GM18508 (cell line): ENCODE measurements around the gene ADCY7.

Experiments
- ATAC-seq: cut with Tn5 transposase; IDR thresholded peaks from one replicate; pipeline ENCODE4 v1.9.1; 2021; ENCODE audit warnings: moderate number of reproducible peaks; ENCODE audit not compliant: insufficient read depth, unreplicated experiment

ADCY7 gene

DNA sequence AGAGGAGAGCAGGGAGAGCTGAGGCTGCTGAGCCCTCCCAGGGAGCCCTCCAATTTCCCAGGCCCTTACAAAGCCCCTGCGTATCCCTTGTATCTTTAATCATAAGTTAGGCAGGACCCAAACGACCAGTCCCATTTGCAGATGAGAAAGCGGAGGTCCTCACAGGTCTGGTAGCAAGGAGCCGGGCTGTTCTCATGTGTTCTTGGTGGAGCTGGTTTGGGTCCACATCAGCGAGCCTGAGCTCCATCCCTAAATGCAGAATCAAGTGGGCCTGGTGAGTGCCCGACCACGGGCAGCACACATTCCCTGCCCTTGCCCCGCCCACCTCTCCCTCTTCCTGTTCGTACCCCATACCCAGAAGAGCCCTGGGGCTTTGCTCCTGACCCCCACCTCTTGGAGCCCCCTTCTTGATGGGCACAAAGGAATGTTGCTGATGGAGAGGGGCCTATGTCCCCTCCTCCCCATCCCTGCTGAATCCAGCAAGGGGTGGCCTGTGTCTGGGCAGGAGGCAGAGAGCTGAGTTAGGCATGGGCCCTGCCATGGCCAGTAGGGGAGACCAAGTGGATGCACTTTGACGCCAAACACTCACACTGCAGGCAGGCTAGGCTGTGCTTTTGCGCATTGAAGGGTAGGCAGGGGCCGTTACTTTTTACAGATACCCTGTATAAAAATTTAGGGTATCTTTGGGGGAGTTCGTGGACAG, 18.3 kb upstream of the ADCY7 start:
- ATAC-seq: no peak

GRCh38 chr16:50248845-50249244, 17.5 kb upstream of the ADCY7 start:
- no peak for ATAC-seq

- ATAC-seq: no peak
Observed at GRCh38 chr16:50251375-50252081, 14.8 kb upstream of the ADCY7 start.

GRCh38 chr16:50252082-50252611, 14.2 kb upstream of the ADCY7 start:
- no peak for ATAC-seq

- no peak for ATAC-seq
Observed at GRCh38 chr16:50252874-50253513, 13.4 kb upstream of the ADCY7 start.

DNA sequence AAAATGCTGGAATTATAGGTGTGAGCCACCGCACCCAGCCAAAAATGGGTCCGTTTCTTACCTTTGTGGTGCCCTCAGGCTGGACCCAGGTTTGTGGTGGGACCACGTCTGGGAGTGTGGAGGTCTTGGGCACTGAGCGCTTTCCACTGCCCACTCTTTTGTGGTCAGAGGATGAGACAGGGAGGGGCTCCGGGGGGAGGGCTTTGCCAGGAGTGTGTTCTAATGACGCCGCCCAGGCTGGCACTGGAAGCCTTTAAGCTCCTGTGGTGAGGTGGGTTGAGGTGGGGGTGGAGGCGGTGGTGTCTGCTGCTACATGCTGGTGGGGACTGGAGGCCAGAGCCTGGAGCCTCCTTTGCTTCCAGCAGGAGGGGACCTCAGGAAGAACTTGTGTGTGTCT, 12.8 kb upstream of the ADCY7 start:
- no peak for ATAC-seq

- no peak for ATAC-seq
Observed at GRCh38 chr16:50254072-50254471, 12.3 kb upstream of the ADCY7 start.

DNA sequence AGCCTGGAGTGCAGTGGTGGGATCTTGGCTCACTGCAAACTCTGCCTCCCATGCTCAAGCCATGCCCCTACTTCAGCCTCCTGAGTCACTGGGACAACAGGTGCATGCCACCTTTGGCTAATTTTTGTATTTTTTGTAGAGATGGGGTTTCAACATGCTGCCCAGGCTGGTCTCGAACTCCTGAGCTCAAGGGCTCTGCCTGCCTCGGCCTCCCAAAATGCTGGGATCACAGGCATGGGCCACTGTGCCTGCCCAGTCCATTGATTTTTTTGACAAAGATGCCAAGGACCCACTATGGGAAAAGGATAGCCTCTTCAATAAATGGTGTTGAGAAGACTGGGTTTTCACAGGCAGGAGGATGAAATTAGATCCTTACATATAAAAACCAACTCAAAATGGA, 10.8 kb upstream of the ADCY7 start:
- no peak for ATAC-seq

GRCh38 chr16:50256604-50257003, 9.7 kb upstream of the ADCY7 start:
- ATAC-seq: no peak

DNA sequence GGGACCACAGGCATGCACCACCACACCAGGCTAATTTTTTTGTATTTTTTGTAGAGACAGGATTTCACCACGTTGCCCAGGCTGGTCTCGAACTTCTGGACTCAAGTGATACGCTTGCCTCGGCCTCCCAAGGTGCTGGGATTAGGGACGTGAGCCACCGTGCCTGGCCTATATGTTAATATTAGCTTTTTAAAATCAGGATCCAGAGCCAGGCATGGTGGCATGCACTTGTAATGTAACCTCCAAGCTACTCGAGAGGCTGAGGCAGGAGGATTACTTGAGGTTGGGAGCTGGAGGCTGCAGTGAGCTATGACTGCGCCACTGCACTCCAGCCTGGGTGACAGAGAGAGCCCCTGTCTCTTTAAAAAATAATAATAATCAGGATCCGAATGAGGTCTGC, 8.5 kb upstream of the ADCY7 start:
- ATAC-seq: no peak

DNA sequence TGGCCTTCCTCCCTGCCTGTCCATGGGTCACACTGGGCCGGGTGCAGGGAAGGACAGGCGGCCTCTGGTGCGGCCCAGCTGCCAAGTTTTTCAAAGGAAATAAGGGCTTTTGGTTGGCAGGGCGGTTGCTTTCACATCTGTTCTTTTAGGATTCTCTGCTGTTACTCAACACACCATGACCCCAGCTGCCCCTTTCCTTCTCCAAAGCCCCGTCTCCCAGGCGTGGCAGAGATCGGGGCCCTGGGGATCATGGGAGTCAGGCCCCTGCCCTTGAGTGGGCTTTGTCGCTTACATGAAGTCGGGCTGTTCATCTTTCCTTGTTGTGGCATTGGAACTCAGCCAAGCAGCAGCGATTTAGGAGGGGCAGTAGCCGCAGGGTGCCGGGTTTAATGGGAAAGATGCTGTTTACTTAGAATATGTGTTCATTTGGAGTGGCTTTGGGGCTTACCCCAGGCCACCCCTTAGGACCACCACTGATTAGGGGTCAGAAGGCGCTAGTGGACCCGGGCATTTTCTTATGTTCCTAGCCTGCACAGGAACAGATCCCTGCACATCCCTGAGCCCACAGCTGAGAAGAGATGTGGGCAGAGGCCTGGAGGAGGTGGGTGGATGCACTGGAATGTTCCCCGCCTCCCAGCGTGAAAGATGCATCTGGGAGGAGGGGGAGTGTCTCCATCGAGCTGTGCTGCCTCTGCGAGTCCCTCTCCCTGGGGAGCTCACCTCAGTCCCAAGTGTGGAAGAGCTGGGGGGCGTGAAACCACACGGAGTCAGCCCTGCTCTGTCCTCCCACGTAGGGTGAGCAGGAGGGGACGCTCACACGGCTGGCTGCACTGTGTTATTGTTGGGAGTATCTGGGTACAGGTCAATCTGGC, 6.8 kb upstream of the ADCY7 start:
- no peak for ATAC-seq

GRCh38 chr16:50260206-50261159, 5.9 kb upstream of the ADCY7 start:
- ATAC-seq: no peak

GRCh38 chr16:50261160-50261706, 5.1 kb upstream of the ADCY7 start:
- no peak for ATAC-seq

GRCh38 chr16:50261707-50262235, 4.6 kb upstream of the ADCY7 start:
- no peak for ATAC-seq

GRCh38 chr16:50263060-50263909, 3.1 kb upstream of the ADCY7 start:
- ATAC-seq: no peak

DNA sequence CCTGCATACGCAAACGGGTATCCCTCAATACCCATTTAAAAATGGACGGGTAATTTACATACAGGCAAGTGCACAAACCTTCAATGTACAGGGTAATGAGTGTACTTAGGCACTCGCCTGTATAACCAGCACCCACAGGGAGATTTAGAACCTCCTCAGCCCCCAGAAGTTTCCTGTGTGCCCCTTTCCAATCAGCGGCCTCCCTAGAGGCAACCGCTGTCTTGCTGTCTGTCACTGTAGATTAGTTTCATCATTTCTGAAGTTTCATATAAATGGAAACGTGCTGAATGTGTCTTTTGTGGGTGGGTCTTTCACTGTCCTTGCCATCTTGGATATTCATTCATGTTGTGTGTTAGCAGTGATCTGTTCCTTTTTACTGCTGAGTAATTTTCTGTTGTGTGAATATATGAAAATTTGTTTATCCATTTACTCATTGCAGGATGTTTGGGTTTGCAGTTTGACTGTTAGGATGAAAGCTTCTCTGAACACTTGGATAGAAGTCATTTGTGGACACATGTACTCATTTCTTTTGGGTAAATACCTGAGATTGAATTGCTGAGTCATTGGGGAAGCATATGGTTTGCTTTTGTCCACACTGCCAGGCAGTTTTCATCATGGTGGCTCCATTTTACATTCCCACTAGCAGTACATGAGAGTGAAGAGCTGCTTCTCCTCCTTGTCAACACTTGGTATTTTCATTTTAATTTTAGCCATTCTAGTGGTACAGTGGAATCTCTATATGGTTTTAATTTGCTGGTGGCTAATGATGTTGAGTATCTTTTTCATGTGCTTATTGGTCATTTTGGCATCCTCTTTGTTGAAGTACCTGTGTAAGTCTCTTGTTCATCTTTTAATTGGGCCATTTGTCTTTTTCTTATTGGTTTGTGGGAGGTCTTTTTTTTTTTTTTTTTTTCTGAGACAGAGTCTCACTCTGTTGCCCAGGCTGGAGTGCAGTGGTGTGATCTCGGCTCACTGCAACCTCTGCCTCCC, 2.1 kb upstream of the ADCY7 start:
- no peak for ATAC-seq

GRCh38 chr16:50265260-50265659, 1.1 kb upstream of the ADCY7 start:
- ATAC-seq: no peak
